Keratinocyte (primary cell): ENCODE results near the gene KATNBL1. TPM values are rescaled to one million over a fixed set of nuclear protein-coding genes. Genes with fewer than 3 reads are reported as not detected.

Experiments used
- DNase-seq: peaks from one replicate; pipeline ENCODE4 v3.0.0-alpha.2; 2011; ENCODE audit warnings: low read depth, missing footprints, low spot score
- FAIRE-seq: peaks from 2 replicates; lab custom pipeline; 2011; peaks lifted over from hg19 to GRCh38; lab: Jason Lieb, UNC
- H2AFZ ChIP-seq: 2 replicates; pipeline ENCODE4 v1.6.0; 2012; ENCODE audit warnings: low read length, control low read depth, inconsistent platforms; ENCODE audit not compliant: control insufficient read depth
- H3K27ac ChIP-seq: 2 replicates; pipeline ENCODE4 v1.5.1; 2011; ENCODE audit warnings: low read length; ENCODE audit not compliant: control insufficient read depth, insufficient read depth
- H3K27me3 ChIP-seq: 3 replicates; pipeline ENCODE4 v1.6.0; 2011; ENCODE audit warnings: low read length; ENCODE audit not compliant: control insufficient read depth, insufficient read depth; ENCODE audit errors: extremely low read depth
- H3K36me3 ChIP-seq, 2 experiments: 2 replicates in 1 of 2; 3 replicates in 1 of 2; pipeline ENCODE4 v1.5.1; 2011; ENCODE audit warnings: low read length in 2 of 2, mild to moderate bottlenecking in 1 of 2; ENCODE audit not compliant: control insufficient read depth in 2 of 2, insufficient read depth in 2 of 2; ENCODE audit errors: extremely low read depth in 1 of 2
- H3K4me1 ChIP-seq: 3 replicates; pipeline ENCODE4 v1.5.1; 2011; ENCODE audit warnings: low read length; ENCODE audit not compliant: control insufficient read depth, insufficient read depth; ENCODE audit errors: extremely low read depth
- H3K4me2 ChIP-seq: 3 replicates; pipeline ENCODE4 v1.6.0; 2011; ENCODE audit warnings: low read depth, low read length; ENCODE audit not compliant: control insufficient read depth, insufficient read depth; ENCODE audit errors: extremely low read depth
- H3K4me3 ChIP-seq, 3 experiments: fragments of 200-600 bp in 1 of 3; sonication (generic) in 1 of 3; 2 replicates in 2 of 3; 3 replicates in 1 of 3; pipeline ENCODE4 v1.5.1; 2011 to 2016; ENCODE audit warnings: low read length in 3 of 3, mild to moderate bottlenecking in 3 of 3, control low read depth in 2 of 3, inconsistent platforms in 1 of 3, low read depth in 1 of 3, mixed read lengths in 1 of 3, mixed run types in 1 of 3, moderate library complexity in 1 of 3; ENCODE audit not compliant: control insufficient read depth in 2 of 3, insufficient read depth in 2 of 3; ENCODE audit errors: extremely low read depth in 1 of 3
- H3K79me2 ChIP-seq: 2 replicates; pipeline ENCODE4 v1.6.0; 2012; ENCODE audit warnings: low read length; ENCODE audit not compliant: control insufficient read depth, insufficient read depth
- H3K9ac ChIP-seq: 3 replicates; pipeline ENCODE4 v1.6.0; 2011; ENCODE audit warnings: low read length; ENCODE audit not compliant: control insufficient read depth, insufficient read depth; ENCODE audit errors: extremely low read depth
- H3K9me1 ChIP-seq: 3 replicates; pipeline ENCODE4 v1.6.0; 2011; ENCODE audit warnings: low read length; ENCODE audit not compliant: control insufficient read depth, insufficient read depth; ENCODE audit errors: extremely low read depth
- H3K9me3 ChIP-seq: 2 replicates; pipeline ENCODE4 v1.5.1; 2012; ENCODE audit warnings: low read depth, low read length; ENCODE audit not compliant: control insufficient read depth
- H4K20me1 ChIP-seq: 3 replicates; pipeline ENCODE4 v1.6.0; 2011; ENCODE audit warnings: low read length; ENCODE audit not compliant: control insufficient read depth, insufficient read depth; ENCODE audit errors: extremely low read depth
- EZH2 ChIP-seq: IDR thresholded peaks from one replicate; pipeline ENCODE4 v1.6.1; 2012; ENCODE audit warnings: inconsistent platforms, mild to moderate bottlenecking, low read length, moderate library complexity
- dilution Hi-C: fragments of 300-500 bp; cut with MboI; formaldehyde crosslinking; loops from one replicate; pipeline ENCODE4 v1.7.0; 2020; ENCODE audit warnings: low sequenced_read_pairs; ENCODE audit not compliant: extremely low pct_ligation_motif_present
- polyA plus RNA-seq, 5 experiments: library from polyadenylated mRNA; depleted of rRNA in 3 of 5; stranded (reverse) in 3 of 5; stranded (forward) in 1 of 5; unstranded in 1 of 5; fragments of >200 nt; gene quantifications; 1 replicate in 1 of 5; 2 replicates in 3 of 5; 3 replicates in 1 of 5; pipeline versions ENCODE4 v1.2.1 to v1.2.3, GENCODE V29; 2011 to 2012; ENCODE audit warnings: missing spikeins in 2 of 5, low read depth in 1 of 5, low replicate concordance in 1 of 5
- TF ChIP-seq, protein P1 (sequence below), 3 experiments: IDR thresholded peaks in 1 of 3; conservative IDR thresholded peaks in 1 of 3; optimal IDR thresholded peaks in 1 of 3; 2 replicates in 2 of 3; 3 replicates in 1 of 3; pipeline versions ENCODE3 to v1.5.1; 2011; ENCODE audit warnings: low read length in 3 of 3, mild to moderate bottlenecking in 3 of 3, moderate library complexity in 2 of 3, control low read depth in 1 of 3, inconsistent platforms in 1 of 3; ENCODE audit not compliant: insufficient read depth in 2 of 3; ENCODE audit errors: extremely low read depth in 1 of 3

Gene KATNBL1
- polyA plus RNA-seq, 1 donor (not counting 4 experiments of a cell fraction or from before 2014, with no cell fraction given) = 54.0 TPM

GRCh38 chr15:34128898-34129297, 81.0 kb downstream of the KATNBL1 start:
- no peak overlapping the region for H3K9ac ChIP-seq
- no peaks in the 10 kb centered on the region for H3K27me3 ChIP-seq
- no peaks in the 10 kb centered on the region for H3K36me3 ChIP-seq
- no peak overlapping the region for H3K4me3 ChIP-seq
- no peaks in the 10 kb centered on the region for H3K9me1 ChIP-seq
- H3K4me2 ChIP-seq = no peak overlapping the region
- no peaks in the 10 kb centered on the region for H3K9me3 ChIP-seq
- no peaks in the 10 kb centered on the region for H3K4me1 ChIP-seq
- no peak for DNase-seq
- FAIRE-seq = peak; percentile 74
- no peak overlapping the region for H3K27ac ChIP-seq
- no peak overlapping the region for H2AFZ ChIP-seq
- TF ChIP-seq, protein P1, sequence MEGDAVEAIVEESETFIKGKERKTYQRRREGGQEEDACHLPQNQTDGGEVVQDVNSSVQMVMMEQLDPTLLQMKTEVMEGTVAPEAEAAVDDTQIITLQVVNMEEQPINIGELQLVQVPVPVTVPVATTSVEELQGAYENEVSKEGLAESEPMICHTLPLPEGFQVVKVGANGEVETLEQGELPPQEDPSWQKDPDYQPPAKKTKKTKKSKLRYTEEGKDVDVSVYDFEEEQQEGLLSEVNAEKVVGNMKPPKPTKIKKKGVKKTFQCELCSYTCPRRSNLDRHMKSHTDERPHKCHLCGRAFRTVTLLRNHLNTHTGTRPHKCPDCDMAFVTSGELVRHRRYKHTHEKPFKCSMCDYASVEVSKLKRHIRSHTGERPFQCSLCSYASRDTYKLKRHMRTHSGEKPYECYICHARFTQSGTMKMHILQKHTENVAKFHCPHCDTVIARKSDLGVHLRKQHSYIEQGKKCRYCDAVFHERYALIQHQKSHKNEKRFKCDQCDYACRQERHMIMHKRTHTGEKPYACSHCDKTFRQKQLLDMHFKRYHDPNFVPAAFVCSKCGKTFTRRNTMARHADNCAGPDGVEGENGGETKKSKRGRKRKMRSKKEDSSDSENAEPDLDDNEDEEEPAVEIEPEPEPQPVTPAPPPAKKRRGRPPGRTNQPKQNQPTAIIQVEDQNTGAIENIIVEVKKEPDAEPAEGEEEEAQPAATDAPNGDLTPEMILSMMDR (optimal IDR thresholded peaks at IDR 0.05 in 1 of 3, IDR thresholded peaks at IDR 0.05 in 1 of 3, conservative IDR thresholded peaks at IDR 0.05 in 1 of 3; ENCODE audit: extremely low read depth in 1 of 3, insufficient read depth in 2 of 3, low read length in 3 of 3) = no peak
- no peak for TF ChIP-seq EZH2
- H3K79me2 ChIP-seq = no peaks in the 10 kb centered on the region
- H4K20me1 ChIP-seq = no peaks in the 10 kb centered on the region
- dilution Hi-C loops = no loop called here

DNA sequence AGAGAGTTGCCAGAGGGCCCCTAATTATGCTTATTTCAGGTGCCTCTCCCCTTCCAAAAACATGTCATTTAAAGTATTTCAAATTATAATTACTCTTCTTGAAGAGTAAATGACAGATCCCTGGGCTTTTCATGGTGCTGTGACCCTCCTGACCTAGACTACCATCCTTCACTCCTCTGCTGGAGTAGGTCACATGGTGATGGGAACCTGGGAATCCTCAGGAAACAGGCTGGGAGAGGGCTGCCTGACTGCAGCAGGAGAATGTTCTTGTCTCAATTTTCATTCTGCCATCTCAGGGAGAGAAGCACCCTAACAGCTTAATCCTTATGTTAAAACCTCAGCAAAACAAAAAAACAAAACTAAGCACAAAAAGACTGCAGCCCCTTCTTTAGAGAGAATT, 83.4 kb downstream of the KATNBL1 start:
- no peak for FAIRE-seq
- Histone ChIP-seq H4K20me1 (no peaks in the 10 kb centered on the region), H3K27me3 (no peaks in the 10 kb centered on the region), H3K9me1 (no peaks in the 10 kb centered on the region), H3K27ac (no peak overlapping the region), H3K9ac (no peak overlapping the region), H3K79me2 (no peaks in the 10 kb centered on the region), H3K4me1 (no peaks in the 10 kb centered on the region), H2AFZ (no peak overlapping the region), H3K4me2 (no peak overlapping the region), H3K36me3 (no peaks in the 10 kb centered on the region), H3K4me3 (no peak overlapping the region), H3K9me3 (no peaks in the 10 kb centered on the region)
- dilution Hi-C loops = no loop called here
- no peak for TF ChIP-seq EZH2
- TF ChIP-seq, protein P1 (optimal IDR thresholded peaks at IDR 0.05 in 1 of 3, IDR thresholded peaks at IDR 0.05 in 1 of 3, conservative IDR thresholded peaks at IDR 0.05 in 1 of 3; ENCODE audit: extremely low read depth in 1 of 3, insufficient read depth in 2 of 3, low read length in 3 of 3) = no peak
- DNase-seq = no peak
